Activated B cell treated with CpG ODN at 0.5 μM for 24 hours (primary cell): ENCODE measurements around the gene RBL1. TPM values are rescaled to one million over a fixed set of nuclear protein-coding genes. Genes with fewer than 3 reads are reported as not detected.

Experiments used
- ATAC-seq: fragments of 200-7000 bp; cut with Tn5 transposase; one replicate; pipeline ENCODE4 v1.10.0; 2021; ENCODE audit warnings: low read depth, mild to moderate bottlenecking, moderate library complexity
- CTCF ChIA-PET: fragments of 350-600 bp; sonication (Branson Sonifier 250); formaldehyde crosslinking; loops from one replicate; lab custom pipeline; 2021; ENCODE audit warnings: antibody characterized with exemption; lab: Charles Lee
- POLR2A ChIA-PET: fragments of 350-600 bp; sonication (Branson Sonifier 250); formaldehyde crosslinking; loops from one replicate; lab custom pipeline; 2021; ENCODE audit warnings: antibody characterized with exemption; lab: Charles Lee
- DNase-seq: peaks from one replicate; pipeline ENCODE4 v3.0.0; 2022
- H3K27ac Mint-ChIP-seq: one replicate; pipeline ENCODE4 v1.8.0; 2020; ENCODE audit warnings: mixed read lengths
- H3K27me3 Mint-ChIP-seq: one replicate; pipeline ENCODE4 v1.8.0; 2021; ENCODE audit warnings: mixed read lengths
- H3K36me3 Mint-ChIP-seq: one replicate; pipeline ENCODE4 v1.8.0; 2021; ENCODE audit warnings: low read depth, mixed read lengths
- H3K4me1 Mint-ChIP-seq: one replicate; pipeline ENCODE4 v1.8.0; 2021; ENCODE audit warnings: mixed read lengths
- H3K4me3 Mint-ChIP-seq: one replicate; pipeline ENCODE4 v1.8.0; 2020; ENCODE audit warnings: mild to moderate bottlenecking, mixed read lengths
- H3K9me3 Mint-ChIP-seq: one replicate; pipeline ENCODE4 v1.8.0; 2020; ENCODE audit warnings: mixed read lengths
- CTCF ChIP-seq: fragments of 200-600 bp; IDR thresholded peaks from one replicate; pipeline ENCODE4 v1.8.0; 2022; ENCODE audit warnings: antibody characterized with exemption, mild to moderate bottlenecking
- intact Hi-C: fragments of 100-400 bp; cut with micrococcal nuclease; formaldehyde crosslinking; loops from one replicate; pipeline ENCODE4 v1.15.1; 2024
- total RNA-seq: library from RNA; stranded (reverse); gene quantifications from 2 replicates; pipeline ENCODE4 v1.2.3, GENCODE V29; 2022

RBL1 gene
- total RNA-seq, 1 donor from 2014 or later, result 20.4 TPM

GRCh38 chr20:37096415-37097041, 731 bp upstream of the RBL1 start:
- peaks cover 33% of the 10 kb centered on the region for H3K4me1 Mint-ChIP-seq
- peaks cover 8% of the 10 kb centered on the region for H3K36me3 Mint-ChIP-seq
- CTCF ChIA-PET, result interaction anchor here (1.0 kb wide), 1 partner anchor 99 kb away, joined by 3 read pairs; no protein-coding TSS in a partner anchor
- no peaks in the 10 kb centered on the region for H3K27me3 Mint-ChIP-seq
- H3K9me3 Mint-ChIP-seq, result no peaks in the 10 kb centered on the region
- peak overlapping the region; percentile 99 for H3K4me3 Mint-ChIP-seq
- ATAC-seq, result no peak
- no peak for DNase-seq
- H3K27ac Mint-ChIP-seq, result peak overlapping the region; percentile 100
- POLR2A ChIA-PET, result interaction anchor here (0.5 to 1.8 kb wide), 10 partner anchors 13 to 1142 kb away, joined by 3 to 43 read pairs (median 4); partner anchors contain the start of genes MROH8, RPN2 and SCAND1
- TF ChIP-seq CTCF, result no peak
- intact Hi-C loops, result loop anchor here (1.0 to 5.0 kb wide), 4 partner anchors 83 to 432 kb away; partner anchors contain the start of genes MROH8, RPN2 and SAMHD1

- no peak for TF ChIP-seq CTCF
- no peaks in the 10 kb centered on the region for H3K27me3 Mint-ChIP-seq
- DNase-seq, result peak; percentile 17
- H3K9me3 Mint-ChIP-seq, result no peaks in the 10 kb centered on the region
- POLR2A ChIA-PET, result interaction anchor here (0.6 to 1.8 kb wide), 11 partner anchors 12 to 337 kb away, joined by 3 to 43 read pairs (median 4); partner anchors contain the start of genes MROH8 and RPN2
- peak; percentile 14 for ATAC-seq
- H3K4me1 Mint-ChIP-seq, result peaks cover 33% of the 10 kb centered on the region
- peak overlapping the region; percentile 88 for H3K27ac Mint-ChIP-seq
- intact Hi-C loops, result loop anchor here (1.0 to 5.0 kb wide), 3 partner anchors 51 to 143 kb away; partner anchors contain the start of gene SAMHD1
- H3K36me3 Mint-ChIP-seq, result peaks cover 16% of the 10 kb centered on the region
- H3K4me3 Mint-ChIP-seq, result peak overlapping the region; percentile 99
- CTCF ChIA-PET, result interaction anchor here (1.0 to 1.2 kb wide), 3 partner anchors 87 to 100 kb away, joined by 3 to 4 read pairs (median 3); no protein-coding TSS in a partner anchor
Measured at GRCh38 chr20:37095108-37095598, 644 bp downstream of the RBL1 start.

GRCh38 chr20:37090407-37090806, 5.4 kb downstream of the RBL1 start:
- no peak for TF ChIP-seq CTCF
- POLR2A ChIA-PET, result no interaction called here
- Mint-ChIP-seq H3K36me3 (peaks cover 41% of the 10 kb centered on the region), H3K27me3 (no peaks in the 10 kb centered on the region), H3K9me3 (no peaks in the 10 kb centered on the region), H3K27ac (no peak overlapping the region), H3K4me1 (peaks cover 23% of the 10 kb centered on the region), H3K4me3 (no peak overlapping the region)
- intact Hi-C loops, result no loop called here
- no peak for ATAC-seq
- CTCF ChIA-PET, result no interaction called here
- DNase-seq, result no peak

GRCh38 chr20:37081717-37082289, 14.0 kb downstream of the RBL1 start:
- CTCF ChIA-PET, result interaction anchor here (0.6 to 2.7 kb wide), 7 partner anchors 8 to 195 kb away, joined by 3 to 51 read pairs (median 4); no protein-coding TSS in a partner anchor
- no peak overlapping the region for H3K27ac Mint-ChIP-seq
- H3K4me1 Mint-ChIP-seq, result peaks cover 2% of the 10 kb centered on the region
- no peak overlapping the region for H3K4me3 Mint-ChIP-seq
- POLR2A ChIA-PET, result interaction anchor here (0.6 to 1.5 kb wide), 5 partner anchors 8 to 40 kb away, joined by 3 to 4 read pairs (median 3); partner anchors contain the start of gene RBL1
- no peak for DNase-seq
- TF ChIP-seq CTCF, result no peak
- no peaks in the 10 kb centered on the region for H3K27me3 Mint-ChIP-seq
- ATAC-seq, result peak; percentile 45
- peaks cover 41% of the 10 kb centered on the region for H3K36me3 Mint-ChIP-seq
- no peaks in the 10 kb centered on the region for H3K9me3 Mint-ChIP-seq
- intact Hi-C loops, result loop anchor here (1.0 kb wide), 2 partner anchors 74 to 131 kb away; partner anchors contain the start of gene SAMHD1

GRCh38 chr20:37077009-37077408, 18.8 kb downstream of the RBL1 start:
- ChIA-PET CTCF (interaction anchor here (0.7 kb wide), 1 partner anchor 151 kb away, joined by 3 read pairs; no protein-coding TSS in a partner anchor), POLR2A (no interaction called here)
- intact Hi-C loops, result loop anchor here (5.0 kb wide), 1 partner anchor 35 kb away; no protein-coding TSS in a partner anchor
- Mint-ChIP-seq H3K36me3 (peaks cover 35% of the 10 kb centered on the region), H3K4me1 (peaks cover 16% of the 10 kb centered on the region), H3K27me3 (no peaks in the 10 kb centered on the region), H3K9me3 (peaks cover 5% of the 10 kb centered on the region), H3K27ac (no peak overlapping the region), H3K4me3 (no peak overlapping the region)
- no peak for DNase-seq
- no peak for TF ChIP-seq CTCF
- no peak for ATAC-seq
